Epithelial cell of proximal tubule (primary cell): ENCODE results near the gene RETSAT. TPM values are rescaled to one million over a fixed set of nuclear protein-coding genes. Genes with fewer than 3 reads are reported as not detected.

Source experiments
- DNase-seq: peaks from one replicate; pipeline ENCODE4 v3.0.0-alpha.2; 2011; ENCODE audit warnings: low read depth
- H3K4me3 ChIP-seq: 2 replicates; pipeline ENCODE4 v1.5.1; 2011; ENCODE audit warnings: low read depth, mild to moderate bottlenecking, low read length
- total RNA-seq: library from RNA; depleted of rRNA; stranded (reverse); fragments of >200 nt; gene quantifications from 2 replicates; pipeline ENCODE4 v1.2.3, GENCODE V29; 2015
- TF ChIP-seq, protein P1 (sequence below): conservative IDR thresholded peaks from 2 replicates; pipeline ENCODE4 v1.5.1; 2012; ENCODE audit warnings: low read depth, mild to moderate bottlenecking, low read length

The RETSAT gene
- total RNA-seq = 26.3 and 29.1 TPM in 2 replicates

DNA sequence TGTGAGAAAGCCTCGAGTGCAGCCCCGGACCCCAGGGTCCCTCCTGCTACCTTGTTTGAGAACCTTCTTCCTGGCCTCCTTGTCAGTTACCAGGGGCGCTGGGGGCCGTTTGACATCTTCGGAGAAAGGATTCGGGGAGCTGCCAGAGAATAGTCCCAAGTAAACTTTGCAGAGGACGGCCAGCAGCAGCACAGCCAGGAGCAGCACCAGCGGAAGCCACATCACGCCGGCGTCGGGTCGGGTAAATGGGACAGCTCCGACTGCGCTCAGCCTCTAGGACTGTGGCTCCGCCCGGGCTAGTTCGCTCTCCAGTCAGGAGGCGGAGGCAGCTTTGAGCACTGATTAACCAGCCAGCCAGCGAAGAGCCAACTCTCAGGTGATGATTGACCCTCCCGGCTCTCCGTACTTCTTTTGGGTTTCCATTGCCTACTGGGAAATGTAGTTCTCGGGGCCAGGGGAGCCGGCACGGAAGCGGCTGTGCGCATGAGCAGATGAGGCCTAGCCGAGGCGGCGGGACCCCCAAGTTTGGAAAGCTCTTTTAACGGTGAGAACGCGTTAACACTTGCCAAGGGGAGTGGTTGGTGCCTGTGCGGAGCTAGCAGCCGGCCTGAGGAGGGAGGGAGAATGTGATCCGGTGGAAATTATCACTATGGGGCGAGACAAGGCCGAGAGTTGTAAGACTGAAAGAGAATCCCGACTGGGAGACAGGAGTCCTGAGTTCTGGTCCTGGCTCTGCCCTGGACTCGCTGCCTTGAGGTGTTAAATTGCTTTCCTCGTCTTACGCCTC, at the start of gene RETSAT, which contains the start of gene ELMOD3:
RETSAT (minus strand) TSS at position 243 of the 787 bp plus-strand sequence; CDS start at position 222, 21 bp downstream.
ELMOD3 (plus strand) TSS at position 484 of the 787 bp plus-strand sequence. CDS start 2,430 bp downstream, outside the sequence.
- peak; percentile 95 for DNase-seq
- H3K4me3 ChIP-seq = peak within 1 kb of the TSS; percentile 99
- TF ChIP-seq, protein P1, sequence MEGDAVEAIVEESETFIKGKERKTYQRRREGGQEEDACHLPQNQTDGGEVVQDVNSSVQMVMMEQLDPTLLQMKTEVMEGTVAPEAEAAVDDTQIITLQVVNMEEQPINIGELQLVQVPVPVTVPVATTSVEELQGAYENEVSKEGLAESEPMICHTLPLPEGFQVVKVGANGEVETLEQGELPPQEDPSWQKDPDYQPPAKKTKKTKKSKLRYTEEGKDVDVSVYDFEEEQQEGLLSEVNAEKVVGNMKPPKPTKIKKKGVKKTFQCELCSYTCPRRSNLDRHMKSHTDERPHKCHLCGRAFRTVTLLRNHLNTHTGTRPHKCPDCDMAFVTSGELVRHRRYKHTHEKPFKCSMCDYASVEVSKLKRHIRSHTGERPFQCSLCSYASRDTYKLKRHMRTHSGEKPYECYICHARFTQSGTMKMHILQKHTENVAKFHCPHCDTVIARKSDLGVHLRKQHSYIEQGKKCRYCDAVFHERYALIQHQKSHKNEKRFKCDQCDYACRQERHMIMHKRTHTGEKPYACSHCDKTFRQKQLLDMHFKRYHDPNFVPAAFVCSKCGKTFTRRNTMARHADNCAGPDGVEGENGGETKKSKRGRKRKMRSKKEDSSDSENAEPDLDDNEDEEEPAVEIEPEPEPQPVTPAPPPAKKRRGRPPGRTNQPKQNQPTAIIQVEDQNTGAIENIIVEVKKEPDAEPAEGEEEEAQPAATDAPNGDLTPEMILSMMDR = no peak

DNA sequence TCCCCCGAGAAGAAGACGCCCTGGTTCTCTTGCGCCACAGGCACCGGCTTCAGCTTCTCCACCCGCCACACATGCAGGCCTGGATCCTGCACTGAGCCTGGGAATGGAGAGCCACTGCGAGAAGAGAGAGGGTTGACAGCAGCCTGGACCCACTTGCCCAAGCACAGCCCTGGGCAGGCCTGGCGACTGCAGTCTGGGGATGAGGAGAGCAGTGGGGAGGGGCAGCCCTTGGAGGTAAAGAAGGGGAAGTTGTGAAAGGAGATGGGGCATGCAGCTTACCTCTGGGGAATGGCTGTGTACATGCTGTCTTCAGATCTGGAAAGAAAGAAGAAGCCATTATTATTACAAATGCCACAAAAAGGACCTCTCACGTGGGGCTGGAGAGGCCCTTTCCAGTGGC, 47.5 kb upstream of the RETSAT start:
- no peak for DNase-seq
- TF ChIP-seq, protein P1 = no peak
- H3K4me3 ChIP-seq = no peak overlapping the region

DNA sequence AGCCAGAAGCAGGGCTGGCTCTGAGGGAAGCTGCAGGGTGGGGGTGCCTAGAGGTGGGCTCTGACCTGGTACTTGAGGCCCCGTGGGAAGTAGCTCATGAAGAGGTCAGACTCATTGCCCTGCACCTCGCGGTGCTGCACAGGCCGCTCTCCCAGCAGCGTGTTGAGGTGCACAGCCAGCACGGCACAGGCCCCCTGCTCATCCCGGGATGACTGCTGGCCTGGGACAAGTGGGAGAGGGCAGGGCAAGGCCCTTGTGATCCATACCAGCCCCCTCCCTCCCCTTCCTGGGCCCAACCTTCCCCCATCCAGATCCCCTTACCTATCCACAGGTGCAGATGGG, 47.1 kb upstream of the RETSAT start:
- TF ChIP-seq, protein P1 = no peak
- no peak overlapping the region for H3K4me3 ChIP-seq
- DNase-seq = no peak

DNA sequence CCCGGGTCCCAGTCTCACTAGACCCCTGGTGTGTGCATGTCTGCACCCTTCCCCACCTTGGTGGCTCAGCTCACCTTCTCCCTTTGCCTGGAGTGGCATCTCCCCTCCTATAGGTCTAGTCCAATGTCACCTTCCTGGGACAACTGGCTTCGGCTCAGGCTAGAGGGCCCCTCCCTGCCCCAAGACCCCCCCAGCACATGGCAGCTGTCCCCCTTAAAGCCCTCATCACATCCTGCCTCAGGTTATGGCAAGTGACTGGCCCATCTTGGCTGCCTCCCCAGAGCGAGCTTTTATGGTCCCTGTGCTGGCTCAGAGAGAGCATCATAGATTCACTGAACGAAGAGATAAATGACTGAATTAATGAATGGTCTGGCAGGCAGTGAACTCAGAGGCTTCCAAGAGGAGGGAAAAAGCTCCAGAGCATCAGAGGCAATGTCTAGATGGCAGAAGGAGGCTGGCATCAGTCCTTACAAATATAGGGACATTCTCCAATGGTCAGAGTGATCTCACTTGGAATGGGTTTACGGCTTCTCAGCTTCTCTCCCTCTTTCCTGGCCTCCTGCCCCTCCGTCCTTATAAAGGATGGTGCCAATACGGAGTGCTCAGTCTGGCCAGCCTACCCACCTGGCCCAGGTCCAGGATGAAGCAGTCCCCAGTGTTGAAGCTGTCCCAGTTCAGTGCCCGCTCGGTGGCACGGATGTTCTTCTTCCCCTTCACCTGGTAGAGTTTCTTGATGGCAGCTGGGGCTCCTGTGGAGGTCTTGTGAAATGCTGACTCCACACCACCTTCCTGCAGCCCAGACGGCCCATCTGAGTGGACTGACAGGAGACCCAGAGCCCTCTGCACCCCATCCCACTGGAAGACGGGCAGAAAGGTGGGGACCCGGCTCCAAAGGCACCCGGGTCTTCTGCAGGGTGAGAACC, 46.5 kb upstream of the RETSAT start:
- no peak for DNase-seq
- no peak overlapping the region for H3K4me3 ChIP-seq
- TF ChIP-seq, protein P1 = no peak

DNA sequence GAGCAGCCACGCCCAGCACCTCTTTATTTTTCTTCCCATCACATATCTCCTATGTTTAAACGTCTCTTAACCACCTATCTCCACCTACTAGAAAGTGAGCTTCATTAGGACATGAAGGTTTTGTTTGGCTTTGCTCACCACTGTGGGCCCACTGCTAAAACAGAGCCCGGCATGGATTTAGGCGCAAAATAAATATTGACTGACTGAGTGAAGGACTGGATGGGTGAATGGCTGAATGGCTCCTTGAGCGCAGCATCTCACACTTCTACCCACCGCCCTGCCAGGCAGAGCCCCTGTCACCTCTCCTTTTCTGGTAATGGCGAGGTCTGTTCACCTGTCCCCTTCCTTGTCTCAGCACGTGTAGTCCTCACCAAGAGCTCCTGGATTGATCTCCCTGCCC, 45.7 kb upstream of the RETSAT start:
- DNase-seq = no peak

DNA sequence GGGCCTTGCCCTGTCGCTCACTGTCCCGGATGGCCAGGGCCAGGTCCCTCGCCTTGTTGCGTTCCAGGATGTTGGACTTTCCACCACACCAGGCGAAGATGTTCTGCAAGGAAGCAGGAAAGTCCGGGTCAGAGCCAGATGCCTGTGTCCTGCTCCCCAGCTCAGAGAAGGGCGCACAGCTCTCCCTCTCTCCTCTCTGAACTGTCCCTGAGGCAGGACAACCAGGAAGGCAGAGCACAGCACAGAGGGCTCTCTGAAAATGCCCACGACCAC, 44.8 kb upstream of the RETSAT start:
- DNase-seq = no peak

More for the DNA sequence above, 45.7 kb upstream of the RETSAT start:
- TF ChIP-seq, protein P1 = no peak
- no peak overlapping the region for H3K4me3 ChIP-seq

More for the DNA sequence above, 44.8 kb upstream of the RETSAT start:
- TF ChIP-seq, protein P1 = no peak
- no peak overlapping the region for H3K4me3 ChIP-seq
